WTC11 (cell line): Measurements from ENCODE around the gene CRKL.

ENCODE experiments used
- ATF2 ChIP-seq: sonication (generic); formaldehyde crosslinking; IDR thresholded peaks from 2 replicates; pipeline ENCODE4 v1.8.1; 2022; ENCODE audit warnings: low read depth, missing genetic modification reagents, borderline replicate concordance
- CREM ChIP-seq: sonication (generic); formaldehyde crosslinking; IDR thresholded peaks from 2 replicates; pipeline ENCODE4 v1.8.1; 2022; ENCODE audit warnings: mild to moderate bottlenecking, missing genetic modification reagents, moderate library complexity
- CTCF ChIP-seq: fragments of 200-600 bp; IDR thresholded peaks from 2 replicates; pipeline ENCODE4 v1.8.0; 2022; ENCODE audit warnings: antibody characterized with exemption
- HMGXB4 ChIP-seq: sonication (generic); formaldehyde crosslinking; IDR thresholded peaks from 2 replicates; pipeline ENCODE4 v1.8.1; 2023; ENCODE audit warnings: mild to moderate bottlenecking, moderate library complexity, missing genetic modification reagents
- IRF2 ChIP-seq: sonication (generic); formaldehyde crosslinking; IDR thresholded peaks from 2 replicates; pipeline ENCODE4 v1.8.0; 2022; ENCODE audit warnings: low read depth, missing genetic modification reagents, borderline replicate concordance
- NFYB ChIP-seq: sonication (generic); formaldehyde crosslinking; conservative IDR thresholded peaks from 2 replicates; pipeline ENCODE4 v1.8.0; 2022; ENCODE audit warnings: low read depth, missing genetic modification reagents
- NR3C1 ChIP-seq: sonication (generic); formaldehyde crosslinking; conservative IDR thresholded peaks from 2 replicates; pipeline ENCODE4 v1.8.1; 2023; ENCODE audit warnings: low read depth, mild to moderate bottlenecking, missing genetic modification reagents
- PRRX2 ChIP-seq: fragments of 250-450 bp; sonication (Bioruptor Pico); IDR thresholded peaks from 2 replicates; pipeline ENCODE4 v1.8.0; 2021; ENCODE audit warnings: mild to moderate bottlenecking
- SP1 ChIP-seq: sonication (generic); formaldehyde crosslinking; conservative IDR thresholded peaks from 2 replicates; pipeline ENCODE4 v1.8.1; 2022; ENCODE audit warnings: missing genetic modification reagents
- STAT6 ChIP-seq: sonication (generic); formaldehyde crosslinking; conservative IDR thresholded peaks from 2 replicates; pipeline ENCODE4 v1.8.1; 2023; ENCODE audit warnings: mild to moderate bottlenecking, low read depth, missing genetic modification reagents, moderate library complexity
- ZNF121 ChIP-seq: sonication (generic); formaldehyde crosslinking; IDR thresholded peaks from 2 replicates; pipeline ENCODE4 v1.8.0; 2023; ENCODE audit warnings: missing genetic modification reagents
- ZNF317 ChIP-seq: sonication (generic); formaldehyde crosslinking; IDR thresholded peaks from 2 replicates; pipeline ENCODE4 v1.8.1; 2023; ENCODE audit warnings: low read depth, mild to moderate bottlenecking, moderate library complexity, missing genetic modification reagents, borderline replicate concordance
- TF ChIP-seq, protein P1 (sequence below): fragments of 250-450 bp; sonication (Bioruptor Pico); IDR thresholded peaks from 2 replicates; pipeline ENCODE4 v1.9.0; 2021; ENCODE audit warnings: mild to moderate bottlenecking

DNA sequence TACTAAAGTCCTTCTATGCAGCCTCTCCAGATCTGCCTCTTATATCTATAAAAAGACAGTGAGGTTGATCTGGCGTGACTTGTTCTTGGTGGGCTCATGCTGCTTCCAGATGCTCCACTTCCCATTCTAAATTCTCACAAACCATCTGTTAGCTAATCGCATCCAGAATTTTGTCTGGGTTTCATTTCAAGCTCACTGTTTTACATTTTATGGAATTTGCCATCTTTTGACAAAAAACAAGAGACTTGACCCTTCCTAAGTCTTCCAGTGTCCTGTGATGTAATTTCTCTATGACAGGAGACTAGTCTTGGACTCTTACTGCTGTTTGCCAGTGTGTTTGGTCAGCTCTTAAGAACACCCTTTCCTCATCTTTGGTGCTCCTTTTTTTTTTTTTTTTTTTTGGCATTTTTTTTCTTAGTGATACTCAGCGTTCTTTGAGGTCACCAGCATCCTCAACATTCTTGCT, 23.0 kb downstream of the CRKL start:
- TF ChIP-seq CTCF = no peak
- no peak for TF ChIP-seq STAT6 (CRISPR knock-in tag)
- no peak for TF ChIP-seq ZNF317 (CRISPR knock-in tag)
- TF ChIP-seq IRF2 = no peak
- TF ChIP-seq NR3C1 (CRISPR knock-in tag) = no peak
- TF ChIP-seq ATF2 (CRISPR knock-in tag) = no peak
- TF ChIP-seq, protein P1, sequence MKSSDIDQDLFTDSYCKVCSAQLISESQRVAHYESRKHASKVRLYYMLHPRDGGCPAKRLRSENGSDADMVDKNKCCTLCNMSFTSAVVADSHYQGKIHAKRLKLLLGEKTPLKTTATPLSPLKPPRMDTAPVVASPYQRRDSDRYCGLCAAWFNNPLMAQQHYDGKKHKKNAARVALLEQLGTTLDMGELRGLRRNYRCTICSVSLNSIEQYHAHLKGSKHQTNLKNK (CRISPR knock-in tag) = no peak
- TF ChIP-seq NFYB (CRISPR knock-in tag) = no peak
- no peak for TF ChIP-seq PRRX2 (CRISPR knock-in tag)
- TF ChIP-seq CREM (CRISPR knock-in tag) = no peak
- no peak for TF ChIP-seq ZNF121 (CRISPR knock-in tag)
- TF ChIP-seq SP1 (CRISPR knock-in tag) = no peak
- no peak for TF ChIP-seq HMGXB4 (CRISPR knock-in tag)
